AG04450 (cell line): ENCODE measurements around the gene PER3. TPM values are rescaled to one million over a fixed set of nuclear protein-coding genes. Genes with fewer than 3 reads are reported as not detected.

ENCODE experiments used
- CTCF ChIA-PET: fragments of 300-600, 350-600 bp; formaldehyde crosslinking; extraction: SDS; loops from one replicate; lab custom pipeline; 2022; ENCODE audit warnings: antibody characterized with exemption, inconsistent platforms; lab: Charles Lee
- POLR2A ChIA-PET: fragments of 350-600 bp; formaldehyde crosslinking; extraction: SDS; loops from one replicate; lab custom pipeline; 2021; ENCODE audit warnings: antibody characterized with exemption, inconsistent platforms; lab: Yijun Ruan, JAX
- DNase-seq: peaks from one replicate; pipeline ENCODE4 v3.0.0-alpha.2; 2011; ENCODE audit warnings: low read depth, low spot score
- H3K27ac ChIP-seq: one replicate; pipeline ENCODE4 v1.5.1; 2012; ENCODE audit warnings: low read depth, low read length, control low read depth
- H3K27me3 ChIP-seq: one replicate; pipeline ENCODE4 v1.6.0; 2012; ENCODE audit warnings: low read length; ENCODE audit not compliant: control insufficient read depth, insufficient read depth
- H3K4me3 ChIP-seq: 2 replicates; pipeline ENCODE4 v1.5.1; 2011; ENCODE audit warnings: mild to moderate bottlenecking, low read depth, low read length, control low read depth
- H3K9me3 ChIP-seq: 2 replicates; pipeline ENCODE4 v1.5.1; 2012; ENCODE audit warnings: low read length; ENCODE audit not compliant: control insufficient read depth, insufficient read depth
- polyA plus RNA-seq: library from polyadenylated mRNA; depleted of rRNA; stranded (reverse); fragments of >200 nt; gene quantifications from 2 replicates; pipeline ENCODE4 v1.2.3, GENCODE V29; 2011
- TF ChIP-seq, protein P1 (sequence below): IDR thresholded peaks from 2 replicates; pipeline ENCODE4 v1.5.1; 2011; ENCODE audit warnings: low read depth, low read length, control low read depth, inconsistent platforms

The PER3 gene
- polyA plus RNA-seq, 1 experiment: 9.1 TPM

DNA sequence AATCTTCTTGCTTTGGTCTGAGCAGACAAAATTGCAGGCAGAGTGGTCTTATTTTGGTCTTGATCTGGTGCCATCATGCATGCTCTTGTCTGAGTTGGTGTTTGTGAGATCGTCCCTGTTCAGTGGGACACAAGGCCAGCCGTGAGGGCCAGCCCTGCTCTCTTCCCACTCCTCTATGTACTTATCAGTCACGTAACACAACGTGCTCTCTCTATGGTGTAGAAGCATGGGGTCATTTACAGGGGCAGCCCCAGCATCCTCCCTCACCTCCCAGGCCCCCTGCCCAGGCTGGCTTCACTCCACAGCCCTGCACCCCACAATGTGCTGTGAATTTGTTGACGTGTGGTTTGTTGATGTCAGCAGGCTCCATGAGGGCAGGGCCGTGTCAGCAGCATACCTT, 87.0 kb downstream of the PER3 start:
- no peak overlapping the region for H3K4me3 ChIP-seq
- peaks cover 8% of the 10 kb centered on the region for H3K27me3 ChIP-seq
- ChIA-PET POLR2A (no interaction called here), CTCF (no interaction called here)
- TF ChIP-seq, protein P1, sequence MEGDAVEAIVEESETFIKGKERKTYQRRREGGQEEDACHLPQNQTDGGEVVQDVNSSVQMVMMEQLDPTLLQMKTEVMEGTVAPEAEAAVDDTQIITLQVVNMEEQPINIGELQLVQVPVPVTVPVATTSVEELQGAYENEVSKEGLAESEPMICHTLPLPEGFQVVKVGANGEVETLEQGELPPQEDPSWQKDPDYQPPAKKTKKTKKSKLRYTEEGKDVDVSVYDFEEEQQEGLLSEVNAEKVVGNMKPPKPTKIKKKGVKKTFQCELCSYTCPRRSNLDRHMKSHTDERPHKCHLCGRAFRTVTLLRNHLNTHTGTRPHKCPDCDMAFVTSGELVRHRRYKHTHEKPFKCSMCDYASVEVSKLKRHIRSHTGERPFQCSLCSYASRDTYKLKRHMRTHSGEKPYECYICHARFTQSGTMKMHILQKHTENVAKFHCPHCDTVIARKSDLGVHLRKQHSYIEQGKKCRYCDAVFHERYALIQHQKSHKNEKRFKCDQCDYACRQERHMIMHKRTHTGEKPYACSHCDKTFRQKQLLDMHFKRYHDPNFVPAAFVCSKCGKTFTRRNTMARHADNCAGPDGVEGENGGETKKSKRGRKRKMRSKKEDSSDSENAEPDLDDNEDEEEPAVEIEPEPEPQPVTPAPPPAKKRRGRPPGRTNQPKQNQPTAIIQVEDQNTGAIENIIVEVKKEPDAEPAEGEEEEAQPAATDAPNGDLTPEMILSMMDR: no peak
- no peaks in the 10 kb centered on the region; the same call in 1 of the 2 replicates for H3K9me3 ChIP-seq
- H3K27ac ChIP-seq: no peak overlapping the region
- no peak for DNase-seq

DNA sequence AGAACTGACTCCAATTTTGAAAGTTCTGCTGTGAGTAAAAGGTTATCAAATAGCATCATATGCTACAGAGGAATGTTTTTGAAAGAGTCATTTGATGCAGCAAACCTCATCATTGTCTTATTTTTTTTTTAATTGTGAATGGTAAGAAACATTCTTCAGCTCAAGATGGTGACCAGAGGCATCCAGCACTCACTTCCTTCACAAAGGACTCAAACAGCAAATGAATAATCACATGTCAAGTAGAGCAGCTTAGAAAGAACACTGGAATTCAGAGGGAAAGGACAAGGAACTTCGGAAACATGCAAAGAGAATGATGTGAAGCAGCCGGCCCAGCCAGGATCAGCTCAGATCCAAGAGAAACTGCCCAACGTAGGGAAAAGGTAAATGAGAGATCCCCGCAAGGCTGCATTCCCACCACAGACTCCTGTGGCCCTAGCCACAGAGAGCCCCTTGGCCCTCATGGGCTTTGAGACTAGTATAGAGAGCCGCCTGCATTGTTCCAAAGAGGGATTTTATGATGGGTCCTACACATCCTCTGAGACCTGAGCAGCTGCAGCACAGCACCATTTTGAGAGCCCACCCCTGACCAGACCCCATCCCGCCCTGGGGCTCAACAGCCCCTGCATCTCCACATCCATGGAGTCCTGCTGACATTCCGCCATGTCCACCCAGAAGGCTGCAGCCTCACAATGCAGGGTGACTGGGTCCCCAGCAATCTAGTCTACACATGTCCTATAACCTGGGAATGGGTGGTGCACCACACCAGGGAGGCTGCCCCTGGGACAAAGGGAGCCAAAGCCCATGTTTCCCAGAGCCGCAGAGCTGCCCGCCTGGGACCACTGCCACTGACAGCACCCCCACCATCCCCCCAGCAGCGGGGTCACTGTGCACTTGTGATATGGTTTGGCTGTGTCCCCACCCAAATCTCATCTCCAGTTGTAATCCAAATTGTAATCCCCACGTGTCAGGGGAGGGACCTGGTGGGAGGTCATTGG, 90.0 kb downstream of the PER3 start:
- DNase-seq: no peak
- H3K27me3 ChIP-seq: peaks cover 6% of the 10 kb centered on the region
- H3K27ac ChIP-seq: peak overlapping the region; percentile 11
- TF ChIP-seq, protein P1: no peak
- CTCF ChIA-PET: no interaction called here
- POLR2A ChIA-PET: no interaction called here
- no peak overlapping the region for H3K4me3 ChIP-seq
- no peaks in the 10 kb centered on the region; the same call in 1 of the 2 replicates for H3K9me3 ChIP-seq

DNA sequence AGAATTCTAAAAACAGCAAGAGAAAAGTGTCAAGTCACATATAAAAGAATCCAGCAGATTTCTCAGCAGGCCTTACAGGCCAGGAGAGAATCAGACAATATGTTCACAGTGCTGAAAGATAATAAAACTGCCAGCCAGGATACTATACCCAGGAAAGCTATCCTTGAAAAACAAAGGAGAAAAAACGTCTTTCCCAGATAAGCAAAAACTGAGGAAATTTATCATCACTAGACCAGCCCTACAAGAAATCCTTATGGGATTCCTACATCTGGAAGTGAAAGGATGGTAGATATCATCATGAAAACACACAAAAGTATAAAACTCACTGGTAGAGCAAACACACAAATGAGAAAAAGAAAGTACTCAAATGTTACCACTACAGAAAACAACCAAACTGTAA, 93.9 kb downstream of the PER3 start:
- ChIA-PET CTCF (no interaction called here), POLR2A (no interaction called here)
- TF ChIP-seq, protein P1: no peak
- H3K27me3 ChIP-seq: peaks cover 11% of the 10 kb centered on the region
- H3K27ac ChIP-seq: no peak overlapping the region
- no peak for DNase-seq
- H3K9me3 ChIP-seq: no peaks in the 10 kb centered on the region; the same call in 1 of the 2 replicates
- H3K4me3 ChIP-seq: no peak overlapping the region

DNA sequence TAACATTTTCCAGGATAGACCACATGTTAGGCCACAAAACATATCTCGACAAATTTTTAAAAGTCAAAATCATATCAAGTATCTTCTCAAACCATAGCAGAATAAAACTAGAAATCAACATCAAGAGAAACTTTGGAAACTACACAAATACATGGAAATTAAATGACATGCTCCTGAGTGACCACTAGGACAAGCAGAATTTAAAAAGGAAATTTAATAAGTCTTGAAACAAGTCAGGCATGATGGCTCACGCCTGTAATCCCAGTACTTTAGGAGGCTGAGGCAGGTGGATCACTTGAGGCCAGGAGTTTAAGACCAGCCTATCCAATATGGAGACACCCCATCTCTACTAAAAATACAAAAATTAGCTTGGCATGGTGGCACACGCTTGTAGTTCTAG, 95.1 kb downstream of the PER3 start:
- TF ChIP-seq, protein P1: no peak
- CTCF ChIA-PET: no interaction called here
- H3K4me3 ChIP-seq: no peak overlapping the region

DNA sequence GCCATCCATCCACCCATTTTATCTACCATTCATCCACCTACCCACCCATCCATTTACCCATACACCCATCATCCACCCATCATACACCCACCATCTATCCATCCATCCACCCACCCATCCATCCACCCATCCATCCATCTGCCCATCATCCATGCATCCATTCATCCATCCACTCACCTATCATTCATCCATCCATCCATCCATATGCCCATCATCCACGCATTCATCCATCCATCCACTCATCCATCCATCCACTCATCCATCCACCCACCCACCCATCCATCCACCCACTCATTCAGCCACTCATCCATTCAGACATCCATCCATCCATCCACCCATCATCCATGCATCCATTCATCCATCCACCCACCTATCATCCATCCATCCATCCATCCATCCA, 100.7 kb downstream of the PER3 start:
- H3K9me3 ChIP-seq: peaks cover 4% of the 10 kb centered on the region
- ChIA-PET POLR2A (no interaction called here), CTCF (no interaction called here)
- peaks cover 9% of the 10 kb centered on the region for H3K27me3 ChIP-seq
- no peak for DNase-seq
- H3K4me3 ChIP-seq: no peak overlapping the region
- no peak overlapping the region for H3K27ac ChIP-seq
- TF ChIP-seq, protein P1: no peak

More for the DNA sequence above, 95.1 kb downstream of the PER3 start:
- H3K27ac ChIP-seq: no peak overlapping the region
- no peaks in the 10 kb centered on the region; the same call in 1 of the 2 replicates for H3K9me3 ChIP-seq
- DNase-seq: no peak
- POLR2A ChIA-PET: no interaction called here
- H3K27me3 ChIP-seq: peaks cover 7% of the 10 kb centered on the region
